NCI-H2029 treated with DMSO at 0.1 percent for 48 hours (cell line): Measurements from ENCODE around the gene CROCC.
"Not testable (repeated sequence)": the region's sequence is repeated elsewhere in the genome, so short reads cannot be mapped to it uniquely, and the experiment has no call there.

ENCODE experiments used
- DNase-seq: peaks from one replicate; lab custom pipeline; 2025; lab: John Stamatoyannopoulos, UW

The CROCC gene

DNA sequence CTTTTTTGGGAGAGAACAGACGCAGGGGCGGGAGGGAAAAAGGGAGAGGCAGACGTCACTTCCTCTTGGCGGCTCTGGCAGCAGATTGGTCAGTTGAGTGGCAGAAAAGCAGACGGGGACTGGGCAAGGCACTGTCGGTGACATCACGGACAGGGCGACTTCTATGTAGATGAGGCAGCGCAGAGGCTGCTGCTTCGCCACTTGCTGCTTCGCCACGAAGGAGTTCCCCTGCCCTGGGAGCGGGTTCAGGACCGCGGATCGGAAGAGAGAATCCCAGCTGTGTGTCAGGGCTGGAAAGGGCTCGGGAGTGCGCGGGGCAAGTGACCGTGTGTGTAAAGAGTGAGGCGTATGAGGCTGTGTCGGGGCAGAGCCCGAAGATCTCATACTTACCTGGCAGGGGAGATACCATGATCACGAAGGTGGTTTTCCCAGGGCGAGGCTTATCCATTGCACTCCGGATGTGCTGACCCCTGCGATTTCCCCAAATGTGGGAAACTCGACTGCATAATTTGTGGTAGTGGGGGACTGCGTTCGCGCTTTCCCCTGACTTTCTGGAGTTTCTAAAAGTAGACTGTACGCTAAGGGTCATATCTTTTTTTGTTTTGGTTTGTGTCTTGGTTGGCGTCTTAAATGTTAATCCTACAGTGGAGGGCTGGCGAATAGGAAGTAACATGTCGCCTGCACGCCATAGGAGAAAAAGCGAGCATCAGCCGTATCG lies 26.0 kb upstream of the CROCC start, which contains the start of gene RNU1-2:
Gene RNU1-2 (plus strand): TSS at position 383 of the 718 bp plus-strand sequence.
- peak; percentile 77 for DNase-seq

DNA sequence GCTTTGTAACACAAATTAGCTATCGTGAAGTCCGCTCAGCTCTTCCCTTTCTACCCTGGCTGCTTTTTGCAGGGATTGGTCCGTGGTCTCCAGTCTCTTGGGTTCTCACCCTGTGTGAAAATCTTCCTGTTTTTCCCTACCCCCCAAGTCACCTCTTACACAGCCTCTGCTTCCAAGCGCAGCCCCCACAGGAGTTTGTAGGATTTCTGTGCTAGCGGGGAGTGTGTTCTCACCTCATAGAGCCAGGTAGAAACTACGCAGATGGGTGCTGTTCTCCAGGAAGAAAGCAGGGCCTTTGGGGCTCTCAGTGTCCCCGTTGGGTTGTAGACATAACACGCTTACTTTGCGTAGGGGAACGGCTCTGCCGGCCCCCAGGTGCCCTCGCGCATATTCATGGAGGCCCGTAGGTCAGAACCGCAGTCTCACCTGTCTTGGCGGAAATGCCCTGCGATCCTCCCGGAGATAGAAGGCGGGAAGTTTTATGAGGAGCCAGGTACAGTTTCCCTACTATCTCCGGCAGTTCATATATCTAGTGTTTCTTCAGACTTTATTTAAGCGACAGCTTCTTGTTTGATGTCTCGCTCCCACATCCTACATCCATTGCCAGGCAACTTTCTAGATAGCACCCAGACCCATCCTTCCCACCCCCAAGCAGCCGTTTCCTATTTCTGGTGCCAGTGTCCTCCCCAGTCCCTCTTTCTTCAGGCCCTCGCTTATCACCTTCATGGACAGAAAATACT lies 25.2 kb upstream of the CROCC start:
- DNase-seq, result peak; percentile 28

- not testable (repeated sequence) for DNase-seq
Observed at GRCh38 chr1:16897653-16898052, 24.1 kb upstream of the CROCC start.

GRCh38 chr1:16898298-16898697 lies 23.4 kb upstream of the CROCC start:
- DNase-seq, result not testable (repeated sequence)

DNA sequence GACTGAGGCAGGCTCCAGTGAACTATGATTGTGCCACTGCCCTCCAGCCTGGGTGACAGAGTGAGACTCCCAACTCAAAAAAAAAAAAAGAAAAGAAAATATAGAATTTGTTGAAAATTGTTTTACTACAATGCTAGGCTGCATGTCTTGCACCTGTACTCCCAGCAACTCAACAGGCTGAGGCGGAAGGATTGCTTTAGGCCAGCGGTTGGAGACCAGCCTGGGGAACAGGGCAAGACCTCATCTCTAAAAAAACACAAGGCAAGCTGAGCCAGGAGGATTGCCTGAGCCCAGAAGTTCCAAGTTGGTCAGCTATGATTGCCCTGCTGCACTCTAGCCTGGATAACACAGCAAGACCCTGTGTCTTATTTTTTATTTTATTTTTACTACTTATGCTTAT lies 22.7 kb upstream of the CROCC start:
- DNase-seq, result not testable (repeated sequence)

DNA sequence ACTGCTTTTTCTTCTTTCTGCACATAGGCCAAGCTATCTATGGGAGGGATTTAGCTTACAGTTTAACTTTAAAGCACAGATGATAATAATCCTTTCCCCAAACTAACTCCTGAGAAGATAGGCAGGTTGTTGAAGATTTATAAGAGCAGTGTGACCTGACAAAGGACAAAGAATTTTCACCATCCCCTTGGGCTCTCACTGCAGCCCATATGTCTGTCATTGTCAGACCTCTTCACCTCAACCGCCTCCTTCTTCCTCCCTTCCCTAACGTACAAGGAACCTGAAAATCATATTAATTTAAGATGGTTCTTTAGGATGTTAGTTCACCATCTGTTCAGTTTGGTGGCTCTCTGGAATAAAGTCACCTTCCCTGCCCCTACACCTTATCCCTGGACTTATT lies 21.0 kb upstream of the CROCC start:
- no peak for DNase-seq

DNA sequence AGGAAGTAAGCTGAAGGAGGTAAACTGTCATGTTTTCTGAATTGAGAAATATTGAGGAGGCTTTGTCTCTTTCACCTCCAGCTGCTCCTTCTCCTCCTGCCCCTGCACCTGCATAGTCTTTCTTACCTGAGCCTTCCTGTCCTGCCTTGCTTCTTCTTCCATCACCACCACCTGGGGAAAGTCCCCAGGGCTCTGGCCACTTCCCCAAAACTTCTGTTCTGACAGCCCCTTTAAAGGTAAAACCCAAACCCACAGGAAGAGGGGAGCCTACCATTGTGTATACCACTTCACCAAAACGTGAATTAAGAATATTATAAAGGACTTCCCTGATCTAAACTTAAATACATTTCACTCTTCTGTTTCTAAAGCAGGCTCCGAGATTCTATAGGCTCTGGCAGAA lies 20.4 kb upstream of the CROCC start:
- not testable (repeated sequence) for DNase-seq

GRCh38 chr1:16903054-16903453 lies 18.7 kb upstream of the CROCC start:
- DNase-seq, result no peak

DNA sequence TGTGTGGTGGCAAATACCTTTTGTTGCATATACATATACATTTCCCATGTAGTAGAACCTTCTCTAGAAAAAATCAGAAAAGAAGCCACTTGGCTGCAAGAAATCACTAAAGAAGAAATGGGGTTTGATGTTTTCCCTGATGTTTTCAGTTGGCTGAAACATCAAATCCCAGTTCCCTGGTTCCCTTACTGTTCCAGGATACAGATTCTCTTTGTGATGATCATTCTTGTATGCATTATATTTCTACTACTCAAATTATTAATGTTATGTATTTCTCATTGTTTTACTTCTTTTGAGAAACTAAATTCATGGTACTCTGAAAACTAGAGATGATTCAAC lies 18.3 kb upstream of the CROCC start:
- DNase-seq, result no peak

GRCh38 chr1:16904560-16905109 lies 17.1 kb upstream of the CROCC start:
- DNase-seq, result peak; percentile 96

DNA sequence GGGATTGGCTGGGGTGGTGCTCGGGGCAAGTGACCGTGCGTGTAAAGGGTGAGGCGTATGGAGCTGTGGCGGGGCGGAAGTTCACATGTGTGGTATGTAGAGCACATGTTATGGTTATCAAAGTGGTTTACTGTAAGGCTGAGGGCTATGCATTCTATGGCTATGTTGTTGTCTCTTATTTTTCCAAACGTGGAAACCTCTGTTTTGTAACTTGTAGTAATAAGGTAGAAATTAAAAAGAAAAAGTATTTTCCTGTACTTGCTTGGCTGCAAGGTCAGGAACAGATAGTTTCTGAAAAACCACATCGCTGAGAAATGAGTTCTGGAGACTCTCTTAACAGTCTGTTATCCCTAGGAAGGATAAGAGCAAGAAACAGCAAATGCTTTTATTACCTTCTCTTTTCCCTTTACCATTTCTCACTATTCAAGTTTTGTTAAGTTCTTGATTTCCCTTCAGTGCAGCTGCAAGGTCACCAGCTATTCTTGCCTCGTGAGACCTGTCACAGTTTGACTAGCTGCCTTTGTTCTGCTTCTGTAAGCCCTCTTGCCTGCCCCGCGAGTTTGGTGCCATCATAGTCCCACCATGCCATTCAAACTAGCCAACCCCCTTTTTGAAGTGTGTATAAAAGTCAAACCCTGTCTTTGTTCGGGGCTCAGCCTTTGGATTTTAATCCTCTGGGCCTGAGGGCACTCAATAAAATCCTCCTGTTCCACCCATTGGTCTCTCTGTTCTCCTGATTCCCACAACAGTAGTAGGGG lies 16.4 kb upstream of the CROCC start:
- peak; percentile 93 for DNase-seq

DNA sequence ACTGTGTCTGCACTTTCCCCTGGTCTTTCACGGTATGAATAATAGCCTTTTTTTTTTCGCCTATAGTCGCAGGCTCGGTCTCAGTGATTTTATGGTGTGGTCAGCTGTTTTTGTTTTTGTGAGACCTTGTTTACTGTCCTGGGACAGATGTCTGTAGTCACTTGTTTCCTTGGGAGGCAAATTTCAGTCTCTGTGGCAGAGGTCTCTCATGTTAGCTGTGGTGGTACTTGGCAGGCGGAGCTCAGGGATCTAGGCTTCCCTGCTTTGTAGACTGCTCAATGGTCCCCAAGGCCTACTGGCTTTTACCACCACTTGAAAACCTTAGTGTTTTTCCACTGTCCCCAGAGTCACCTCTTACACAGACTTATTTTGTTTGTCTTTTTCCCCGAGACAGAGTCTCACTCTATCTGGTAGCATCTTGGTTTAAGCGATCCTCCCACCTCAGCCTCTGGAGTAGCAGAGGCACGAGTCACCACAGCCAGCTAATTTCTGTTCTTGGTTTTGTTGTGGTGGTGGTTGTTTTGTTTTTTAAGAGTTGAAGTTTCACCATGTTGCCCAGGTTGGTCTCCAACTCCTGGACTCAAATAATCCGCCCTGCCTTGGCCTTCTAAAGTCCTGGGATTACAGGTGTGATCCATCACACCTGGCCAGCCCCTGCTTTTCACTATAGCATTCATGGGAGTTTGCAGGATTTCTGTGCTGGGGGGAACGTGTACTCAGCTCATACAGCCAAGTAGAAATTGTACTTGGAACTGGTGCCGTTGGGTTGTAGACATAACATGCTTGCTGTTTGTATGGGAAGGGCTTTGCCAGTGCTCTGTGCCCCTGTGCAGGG lies 15.6 kb upstream of the CROCC start:
- DNase-seq, result no peak

DNA sequence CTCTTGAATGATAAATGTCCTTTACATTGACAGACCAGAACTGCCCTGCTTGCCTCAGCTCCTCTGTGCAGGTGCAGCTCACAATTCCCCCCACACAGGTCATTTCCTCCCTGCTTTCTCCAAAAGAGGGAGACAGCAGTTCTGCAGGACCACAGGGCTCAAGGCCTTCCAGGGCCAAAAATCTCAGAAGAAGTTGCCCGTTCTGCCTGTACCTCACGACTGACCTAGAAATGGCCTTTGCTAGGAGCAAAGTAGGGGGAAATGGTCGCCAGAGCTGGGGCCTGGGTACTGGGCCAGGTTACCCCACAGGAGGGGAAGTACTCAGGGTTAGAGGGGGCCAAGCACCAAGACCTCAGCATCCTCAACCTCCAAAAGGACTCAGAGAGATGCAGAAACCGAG lies 14.9 kb upstream of the CROCC start:
- no peak for DNase-seq

DNA sequence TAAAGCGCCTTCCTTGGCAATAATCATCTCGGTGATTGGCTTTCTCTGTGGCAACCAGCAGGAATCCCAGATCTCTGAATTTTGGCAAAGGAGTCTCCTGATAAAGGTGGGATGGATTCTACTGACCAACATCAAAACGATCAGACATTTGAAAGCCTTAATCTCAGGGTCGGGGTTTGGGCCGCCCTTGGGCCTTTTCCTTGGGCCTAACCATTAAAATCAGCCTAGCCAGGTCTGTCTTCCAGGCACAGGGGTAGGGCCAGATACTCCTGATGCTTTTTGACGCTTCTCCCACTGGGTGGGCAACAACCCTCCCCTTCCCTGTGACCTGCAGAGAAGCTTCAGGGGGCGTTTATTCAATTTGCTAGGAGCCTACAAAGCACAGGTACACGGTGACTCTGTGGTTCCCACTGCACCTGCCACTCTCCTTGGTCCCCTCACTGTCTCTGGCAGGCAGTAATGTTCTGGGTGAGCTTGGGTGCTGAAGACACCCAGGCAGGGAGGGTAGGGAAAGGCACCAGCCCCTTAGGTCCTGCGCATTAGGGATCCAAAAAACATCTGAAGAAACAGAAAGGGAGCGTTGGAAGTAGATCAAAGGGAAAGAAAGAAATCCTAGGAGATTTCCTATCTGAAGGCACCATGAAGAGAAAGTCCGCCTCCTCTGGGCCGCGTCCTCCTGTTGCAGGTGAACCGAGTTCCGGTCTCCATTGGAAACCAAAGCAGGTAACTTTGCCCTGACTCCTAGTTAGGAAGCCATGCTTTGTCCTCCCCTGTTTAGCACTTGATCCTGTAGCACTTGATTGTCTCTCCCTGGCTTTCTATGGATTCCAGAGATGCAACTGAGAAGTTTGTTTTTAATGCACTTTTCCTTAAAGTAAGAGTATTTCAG lies 13.6 kb upstream of the CROCC start:
- no peak for DNase-seq

DNA sequence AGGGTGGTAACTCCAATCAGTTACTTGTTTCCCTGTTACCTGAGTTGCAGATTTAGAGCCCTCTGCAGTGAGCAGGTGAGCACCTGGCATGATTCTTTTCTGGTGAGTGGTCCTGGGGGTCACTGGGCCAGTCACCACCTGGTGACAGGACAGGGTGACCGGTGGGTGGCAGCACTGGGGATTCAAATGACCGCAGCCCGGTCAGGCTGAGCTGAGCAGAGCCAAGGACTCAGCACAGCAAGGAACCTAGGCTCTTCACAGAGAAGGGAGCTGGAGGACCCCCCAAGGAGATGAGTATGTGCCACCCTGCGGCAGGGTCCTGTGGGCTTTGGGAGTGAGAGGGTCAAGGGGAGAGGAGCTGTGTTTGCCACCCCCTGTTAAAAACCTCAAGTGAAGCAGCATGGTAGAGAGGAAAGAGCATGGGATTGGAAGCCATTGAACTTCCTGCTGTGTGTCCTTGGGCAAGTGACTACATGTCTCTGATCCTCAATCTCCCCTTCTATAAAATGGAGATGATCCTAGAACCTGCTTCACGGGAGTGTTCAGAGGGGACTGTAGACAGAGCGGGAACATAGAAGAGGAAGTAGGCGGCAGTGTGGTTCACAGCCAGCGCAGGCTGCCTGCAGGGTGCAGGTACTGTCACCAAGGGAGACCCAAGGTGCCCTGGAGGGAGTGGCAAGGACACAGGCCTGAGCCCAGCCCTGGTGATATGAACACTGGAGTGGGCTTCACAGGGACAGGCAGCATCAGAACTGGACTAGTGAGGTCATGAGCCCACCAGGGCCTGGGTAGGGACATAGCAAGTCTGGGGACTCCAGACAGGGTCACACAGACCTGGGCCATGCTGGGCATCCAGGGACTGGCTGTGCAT lies 9.6 kb upstream of the CROCC start:
- DNase-seq, result not testable (repeated sequence)

DNA sequence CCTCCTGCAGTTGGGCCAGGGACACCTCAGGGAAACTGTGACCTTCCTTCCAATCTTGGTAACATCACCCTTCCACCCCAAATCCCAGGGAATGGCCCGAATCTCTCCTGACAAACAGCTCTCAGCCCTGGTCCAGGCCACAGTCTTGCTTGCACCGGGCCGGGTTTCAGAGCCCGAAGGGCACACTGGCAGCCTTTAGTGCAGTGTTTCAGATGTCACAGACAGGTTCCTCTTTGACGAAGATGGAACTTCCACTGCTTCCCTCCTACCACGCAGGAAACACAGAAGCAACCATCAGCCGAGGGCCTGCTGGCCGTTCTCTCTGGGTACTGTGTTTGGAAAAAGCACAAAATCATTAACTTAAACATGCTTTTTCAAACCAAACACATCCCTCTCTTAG lies 9.0 kb upstream of the CROCC start:
- DNase-seq, result not testable (repeated sequence)

DNA sequence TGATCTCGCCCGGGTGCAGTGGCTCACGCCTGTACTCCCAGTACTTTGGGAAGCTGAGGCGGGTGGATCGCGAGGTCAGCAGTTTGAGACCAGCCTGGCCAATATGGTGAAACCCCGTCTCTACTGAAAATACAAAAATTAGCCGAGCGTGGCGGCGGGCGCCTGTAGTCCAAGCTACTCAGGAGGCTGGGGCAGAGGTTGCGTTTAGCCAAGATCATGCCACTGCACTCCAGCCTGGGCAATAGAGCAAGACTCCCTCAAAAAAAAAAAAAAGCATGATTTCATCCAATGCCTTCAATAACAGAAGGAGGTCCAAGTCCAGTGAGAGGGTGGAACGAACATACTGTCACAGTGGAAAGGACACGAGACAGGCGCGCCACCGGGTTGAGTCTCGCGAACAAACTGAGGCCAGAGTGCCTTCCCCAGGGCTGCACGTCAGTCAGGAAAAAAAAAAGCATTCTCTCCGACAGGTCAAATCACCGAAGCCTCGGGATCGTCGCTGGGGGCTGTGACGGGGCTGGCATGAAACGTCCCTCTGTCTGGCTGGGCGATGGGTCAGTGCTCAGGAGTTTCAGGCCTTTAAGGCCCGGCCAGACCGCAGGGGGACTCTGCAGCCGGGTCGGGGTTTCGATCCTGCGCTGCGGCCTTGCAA lies 8.4 kb upstream of the CROCC start:
- DNase-seq, result no peak

GRCh38 chr1:16913833-16914662 lies 7.7 kb upstream of the CROCC start:
- DNase-seq, result peak; percentile 88
